Thymus (tissue), 11 donors: ENCODE measurements around the gene SINHCAF. TPM values are rescaled to one million over a fixed set of nuclear protein-coding genes. Genes with fewer than 3 reads are reported as not detected.

Source experiments
- DNase-seq, 9 donors: peaks; one replicate each; pipeline ENCODE4 v3.0.0-alpha.2; 2013; ENCODE audit warnings: low spot score in 9 of 9, low read depth in 6 of 9, missing footprints in 1 of 9
- H3K27ac ChIP-seq, 2 donors: one replicate each; pipeline ENCODE4 v1.5.1; 2013; ENCODE audit warnings: control low read depth in 1 of 2, low read depth in 1 of 2, low read length in 1 of 2, mild to moderate bottlenecking in 1 of 2, moderate library complexity in 1 of 2
- H3K27me3 ChIP-seq, 2 donors: one replicate each; pipeline ENCODE4 v1.5.1; 2013; ENCODE audit warnings: low read length in 1 of 2; ENCODE audit not compliant: control insufficient read depth in 2 of 2, insufficient read depth in 1 of 2
- H3K36me3 ChIP-seq, 2 donors: one replicate each; pipeline ENCODE4 v1.5.1; 2013; ENCODE audit warnings: low read length in 1 of 2, mild to moderate bottlenecking in 1 of 2, moderate library complexity in 1 of 2; ENCODE audit not compliant: control insufficient read depth in 2 of 2, insufficient read depth in 2 of 2
- H3K4me1 ChIP-seq, 2 donors: one replicate each; pipeline ENCODE4 v1.5.1; 2013; ENCODE audit warnings: low read length in 2 of 2; ENCODE audit not compliant: control insufficient read depth in 2 of 2, insufficient read depth in 2 of 2
- H3K4me3 ChIP-seq, 2 donors: one replicate each; pipeline ENCODE4 v1.5.1; 2013; ENCODE audit warnings: low read length in 2 of 2, control low read depth in 1 of 2, mild to moderate bottlenecking in 1 of 2
- H3K9me3 ChIP-seq, 2 donors: one replicate each; pipeline ENCODE4 v1.5.1; 2013; ENCODE audit warnings: low read length in 1 of 2, mild to moderate bottlenecking in 1 of 2; ENCODE audit not compliant: control insufficient read depth in 2 of 2, insufficient read depth in 1 of 2
- WGBS: extraction: QIAGEN DNeasy Blood & Tissue Kit; methylation state at CpG from one replicate; pipeline ENCODE4 v1.1.7; 2013; 5-methylcytosine and 5-hydroxymethylcytosine counted together
- polyA plus RNA-seq: library from polyadenylated mRNA; stranded (reverse); fragments of 200-250 nt; gene quantifications from one replicate; pipeline ENCODE4 v1.2.3, GENCODE V29; 2013
- total RNA-seq: library from RNA; stranded (reverse); fragments of 120-200 nt; gene quantifications from one replicate; pipeline ENCODE4 v1.2.4, GENCODE V29; 2013
- donor health status: healthy.

The SINHCAF gene
- total and polyA plus RNA-seq, 2 donors = 57.0 to 116 TPM

- no peak for DNase-seq
- Histone ChIP-seq H3K36me3 (peaks cover 33 to 70% of the 10 kb centered on the region in 2 donors), H3K4me1 (no peaks in the 10 kb centered on the region), H3K9me3 (no peaks in the 10 kb centered on the region), H3K27ac (no peak overlapping the region), H3K27me3 (no peaks in the 10 kb centered on the region), H3K4me3 (no peak overlapping the region)
- 94% methylated on average over 3 of the region's 3 CpGs for WGBS
Observed at GRCh38 chr12:31300783-31301182, 25.2 kb downstream of the SINHCAF start.

DNA sequence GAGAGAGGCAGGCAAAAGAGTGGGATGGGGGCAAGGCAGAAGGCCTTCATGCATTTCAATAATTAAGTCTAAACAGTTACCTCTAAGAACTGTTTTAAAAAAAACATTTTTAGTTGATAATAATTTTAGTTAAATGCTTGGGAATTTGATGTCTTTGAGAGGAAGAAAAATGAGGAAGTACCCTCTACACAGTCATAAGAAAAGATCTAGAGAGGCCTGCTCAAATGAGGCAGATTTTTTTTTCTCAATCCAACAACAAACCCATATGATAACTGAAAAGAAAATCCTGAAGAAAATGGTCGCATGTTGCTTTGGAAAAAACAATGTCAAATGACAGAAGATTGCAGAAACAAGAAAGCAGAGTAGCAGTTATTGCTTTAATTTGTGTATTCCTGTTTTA is 25.6 kb downstream of the SINHCAF start:
- Histone ChIP-seq H3K9me3 (no peaks in the 10 kb centered on the region), H3K36me3 (peaks cover 36 to 73% of the 10 kb centered on the region in 2 donors), H3K27ac (no peak overlapping the region), H3K4me1 (no peaks in the 10 kb centered on the region), H3K27me3 (no peaks in the 10 kb centered on the region), H3K4me3 (no peak overlapping the region)
- WGBS = 87% methylated on average over 1 of the region's 1 CpG
- DNase-seq = no peak

GRCh38 chr12:31298922-31299321 is 27.0 kb downstream of the SINHCAF start:
- H3K27ac ChIP-seq = no peak overlapping the region
- no peaks in the 10 kb centered on the region for H3K9me3 ChIP-seq
- 94% methylated on average over 3 of the region's 3 CpGs for WGBS
- no peaks in the 10 kb centered on the region for H3K4me1 ChIP-seq
- H3K36me3 ChIP-seq = peaks cover 31 to 68% of the 10 kb centered on the region in 2 donors
- H3K27me3 ChIP-seq = no peaks in the 10 kb centered on the region
- no peak for DNase-seq
- no peak overlapping the region for H3K4me3 ChIP-seq

- Histone ChIP-seq H3K4me1 (no peaks in the 10 kb centered on the region), H3K36me3 (peaks cover 34 to 68% of the 10 kb centered on the region in 2 donors), H3K27me3 (no peaks in the 10 kb centered on the region), H3K4me3 (no peak overlapping the region), H3K27ac (no peak overlapping the region), H3K9me3 (no peaks in the 10 kb centered on the region)
- WGBS = 94% methylated on average over 2 of the region's 2 CpGs
- no peak for DNase-seq
Observed at GRCh38 chr12:31298515-31298910, 27.4 kb downstream of the SINHCAF start.

DNA sequence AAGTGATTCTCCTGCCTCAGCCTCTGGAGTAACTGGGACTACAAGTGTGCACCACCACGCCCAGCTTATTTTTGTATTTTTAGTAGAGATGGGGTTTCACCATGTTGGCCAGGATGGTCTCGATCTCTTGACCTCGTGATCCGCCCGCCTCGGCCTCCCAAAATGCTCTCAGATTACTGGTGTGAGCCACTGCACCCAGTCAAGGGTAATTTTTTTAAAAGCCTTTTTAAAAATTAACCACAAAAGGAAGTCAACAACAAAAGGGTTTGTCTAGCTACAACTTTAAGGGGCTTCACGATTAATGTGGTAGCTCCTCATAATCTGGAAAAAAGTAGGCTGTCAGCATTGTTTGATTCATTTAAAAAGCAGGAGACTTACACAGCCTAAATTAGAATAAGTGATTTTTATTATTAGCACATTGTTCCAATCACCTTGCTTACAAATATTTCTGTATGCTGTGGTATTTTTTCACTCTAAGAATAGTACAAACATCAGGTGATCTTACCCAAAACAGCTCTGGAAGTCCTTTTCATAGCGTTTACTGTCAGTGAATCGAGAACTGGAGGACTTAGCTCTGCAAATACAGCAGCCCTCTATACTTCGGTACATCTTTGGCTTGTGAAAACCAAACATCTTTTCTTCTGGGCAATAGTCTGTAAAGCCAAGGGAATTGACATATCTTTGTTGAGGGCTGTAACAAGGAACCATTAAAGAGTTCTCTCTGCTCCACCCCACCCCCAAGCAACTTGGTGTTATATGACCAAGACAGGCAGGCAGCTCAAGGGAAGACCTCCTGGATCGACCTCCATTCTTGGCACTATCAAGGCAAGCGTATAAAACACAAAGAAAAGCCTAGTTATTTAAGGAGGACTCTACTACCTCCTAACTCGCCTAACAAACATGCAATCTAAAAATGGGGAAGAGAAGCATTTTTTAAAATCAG is 28.1 kb downstream of the SINHCAF start:
- peaks cover 40 to 68% of the 10 kb centered on the region in 2 donors for H3K36me3 ChIP-seq
- no peak for DNase-seq
- H3K27ac ChIP-seq = no peak overlapping the region
- WGBS = 92% methylated on average over 13 of the region's 13 CpGs
- H3K9me3 ChIP-seq = no peaks in the 10 kb centered on the region
- no peaks in the 10 kb centered on the region for H3K27me3 ChIP-seq
- H3K4me1 ChIP-seq = no peaks in the 10 kb centered on the region
- no peak overlapping the region for H3K4me3 ChIP-seq

DNA sequence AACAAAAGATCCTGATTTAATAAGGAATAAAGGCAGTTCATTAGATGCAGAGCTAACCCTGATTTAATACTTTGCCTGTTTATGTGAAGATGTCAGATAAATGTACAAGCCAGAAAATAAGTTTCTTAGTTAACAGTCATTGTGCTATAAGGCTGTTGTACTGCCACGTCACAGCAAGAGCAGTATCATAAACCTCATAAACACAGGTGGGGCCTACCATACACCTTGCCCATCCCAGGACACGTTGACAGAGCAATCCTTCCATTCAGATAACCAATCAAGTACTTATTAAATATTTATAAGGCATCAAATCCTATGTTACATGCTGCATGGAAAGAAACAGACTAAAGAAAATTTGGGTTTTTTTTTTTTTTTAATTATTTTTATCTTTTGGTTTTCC is 36.5 kb downstream of the SINHCAF start:
- Histone ChIP-seq H3K9me3 (no peaks in the 10 kb centered on the region), H3K36me3 (peaks cover 54 to 73% of the 10 kb centered on the region in 2 donors), H3K4me1 (no peaks in the 10 kb centered on the region), H3K27me3 (no peaks in the 10 kb centered on the region), H3K4me3 (no peak overlapping the region), H3K27ac (no peak overlapping the region)
- DNase-seq = no peak
- 99% methylated on average over 2 of the region's 2 CpGs for WGBS

GRCh38 chr12:31288381-31288780 is 37.6 kb downstream of the SINHCAF start:
- 100% methylated on average over 2 of the region's 2 CpGs for WGBS
- no peaks in the 10 kb centered on the region for H3K9me3 ChIP-seq
- no peaks in the 10 kb centered on the region for H3K27me3 ChIP-seq
- no peak overlapping the region for H3K4me3 ChIP-seq
- DNase-seq = no peak
- peaks cover 49 to 71% of the 10 kb centered on the region in 2 donors for H3K36me3 ChIP-seq
- H3K27ac ChIP-seq = no peak overlapping the region
- H3K4me1 ChIP-seq = no peaks in the 10 kb centered on the region

DNA sequence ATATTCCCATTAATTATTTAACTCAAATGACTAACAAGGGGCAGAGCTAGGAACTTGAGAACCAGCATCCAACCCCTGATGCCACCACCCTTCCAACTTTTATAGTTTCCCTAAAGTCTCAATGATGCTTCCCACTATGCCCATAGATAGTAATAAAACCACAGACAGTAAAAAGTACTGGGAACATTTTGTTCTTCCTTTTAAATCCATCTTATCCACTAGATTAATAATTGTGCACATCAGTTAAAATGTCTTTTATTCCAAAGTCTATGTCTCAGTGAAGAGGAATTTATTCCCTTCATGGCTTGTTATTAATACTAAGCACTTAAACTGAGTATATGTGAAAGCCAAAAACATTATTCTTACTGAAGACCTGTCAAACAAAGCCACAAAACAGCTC is 45.8 kb downstream of the SINHCAF start:
- DNase-seq = no peak
- Histone ChIP-seq H3K4me1 (no peaks in the 10 kb centered on the region), H3K27me3 (no peaks in the 10 kb centered on the region), H3K9me3 (no peaks in the 10 kb centered on the region), H3K4me3 (no peak overlapping the region), H3K36me3 (peaks cover 12 to 39% of the 10 kb centered on the region in 2 donors), H3K27ac (no peak overlapping the region)

DNA sequence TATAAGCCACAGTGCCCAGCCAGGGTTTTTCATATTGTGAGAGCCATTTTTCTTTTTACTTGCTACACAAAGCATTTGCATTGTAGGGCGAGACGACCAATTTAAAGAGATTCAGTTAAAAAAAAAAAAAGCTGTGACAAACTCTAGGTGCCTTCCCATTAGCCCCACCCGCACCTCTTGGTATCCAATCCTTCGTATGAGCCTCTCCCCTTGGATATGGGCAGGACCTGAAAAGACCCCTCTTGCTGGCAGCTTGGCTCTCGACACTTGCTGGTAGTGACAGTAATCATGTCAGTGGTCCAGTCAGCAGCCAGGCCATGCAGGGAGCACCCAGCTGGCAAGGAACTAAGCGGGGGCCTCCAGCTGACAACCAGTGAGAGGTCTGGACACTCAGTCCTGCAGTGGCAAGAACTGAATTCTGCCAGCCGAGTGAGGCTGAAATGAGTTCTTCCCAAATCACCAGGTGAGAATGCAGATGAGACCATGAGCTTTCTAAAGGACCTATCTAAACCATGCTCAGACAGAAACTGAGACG is 46.5 kb downstream of the SINHCAF start:
- H3K27ac ChIP-seq = no peak overlapping the region
- no peak for DNase-seq
- H3K9me3 ChIP-seq = no peaks in the 10 kb centered on the region
- H3K36me3 ChIP-seq = peaks cover 7 to 32% of the 10 kb centered on the region in 2 donors
- 96% methylated on average over 8 of the region's 8 CpGs for WGBS
- H3K27me3 ChIP-seq = no peaks in the 10 kb centered on the region
- no peak overlapping the region for H3K4me3 ChIP-seq
- H3K4me1 ChIP-seq = no peaks in the 10 kb centered on the region
